HG03139 (cell line): ENCODE measurements around the gene ELF4.

Source experiments
- ATAC-seq: cut with Tn5 transposase; IDR thresholded peaks from one replicate; pipeline ENCODE4 v1.9.1; 2021; ENCODE audit not compliant: unreplicated experiment

ELF4 gene

GRCh38 chrX:130053236-130053635 lies 57.1 kb downstream of the ELF4 start:
- ATAC-seq: no peak

DNA sequence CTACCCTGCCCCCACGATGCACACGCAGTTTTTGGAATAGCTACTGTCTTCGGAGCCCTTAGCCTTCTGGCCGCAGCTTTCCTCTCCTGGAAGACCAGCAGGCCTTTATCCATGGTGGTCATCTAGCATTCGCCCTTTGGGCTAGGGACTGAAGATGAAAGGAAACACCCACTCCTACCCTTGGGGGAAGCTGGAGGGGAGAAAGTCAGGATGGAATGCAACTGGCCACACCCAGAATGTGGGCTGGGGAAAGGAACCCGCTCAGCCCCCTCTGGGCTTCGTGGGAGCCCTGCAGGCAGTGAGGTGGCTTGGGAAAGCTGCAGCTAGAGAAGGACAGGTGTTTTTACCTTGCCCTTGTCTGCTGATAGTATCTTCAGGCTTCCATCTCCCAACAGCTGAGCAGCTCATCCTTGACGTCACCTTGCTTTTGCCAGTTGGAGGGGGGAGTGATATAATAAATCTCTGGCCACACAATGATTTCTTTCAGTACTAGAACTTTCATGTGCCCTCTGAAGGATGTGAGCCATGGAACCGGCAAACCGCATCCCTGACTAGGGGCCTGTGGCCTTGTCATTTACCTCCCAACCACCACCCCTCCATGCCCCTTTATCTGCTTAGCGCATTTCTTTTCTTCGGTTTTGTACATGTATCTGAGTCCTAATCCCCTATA lies 59.0 kb downstream of the ELF4 start:
- ATAC-seq: no peak

GRCh38 chrX:130049821-130050220 lies 60.5 kb downstream of the ELF4 start:
- no peak for ATAC-seq

DNA sequence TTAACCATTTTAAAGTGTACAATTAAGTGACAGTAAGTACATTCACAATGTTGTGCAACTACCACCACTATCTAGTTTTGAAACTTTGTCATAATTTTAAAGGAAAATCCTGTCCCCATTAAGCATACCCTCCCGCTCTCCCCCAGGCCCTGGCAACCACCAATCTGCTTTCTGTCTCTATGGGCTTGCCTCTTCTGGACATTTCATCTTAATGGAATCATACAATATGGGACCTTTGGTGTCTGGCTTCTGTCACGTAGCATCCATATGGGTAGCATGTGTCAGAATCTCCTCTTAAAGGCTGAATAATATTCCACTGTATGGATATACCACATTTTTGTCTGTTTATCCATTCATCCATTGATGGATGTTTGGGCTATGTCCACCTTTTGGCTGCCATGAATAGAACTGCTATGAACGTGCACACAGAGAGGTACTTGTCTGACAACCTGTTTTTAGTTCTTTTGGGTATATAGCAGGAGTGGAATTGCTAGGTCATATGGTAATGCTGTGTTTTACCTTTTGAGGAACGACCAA lies 61.5 kb downstream of the ELF4 start:
- ATAC-seq: no peak

DNA sequence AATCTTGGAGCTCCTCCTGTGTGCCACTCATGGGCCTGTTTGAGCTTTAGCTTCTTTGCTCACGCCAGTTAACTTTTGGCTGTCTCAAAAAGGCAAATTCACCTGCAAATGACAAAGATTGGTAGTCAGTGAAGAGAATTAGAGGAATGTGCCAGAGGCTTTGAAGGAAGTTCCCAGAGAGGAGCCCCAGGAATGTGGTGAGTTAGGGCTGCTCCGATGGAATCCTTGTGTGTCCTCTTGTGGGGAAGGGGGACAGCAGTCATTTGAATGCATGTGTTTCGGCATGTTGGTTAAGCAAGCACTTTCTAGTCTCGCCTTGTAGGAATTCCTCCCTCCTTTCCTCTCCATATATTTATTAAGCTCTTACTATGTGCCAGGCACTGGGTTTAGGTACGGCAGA lies 62.9 kb downstream of the ELF4 start:
- no peak for ATAC-seq

DNA sequence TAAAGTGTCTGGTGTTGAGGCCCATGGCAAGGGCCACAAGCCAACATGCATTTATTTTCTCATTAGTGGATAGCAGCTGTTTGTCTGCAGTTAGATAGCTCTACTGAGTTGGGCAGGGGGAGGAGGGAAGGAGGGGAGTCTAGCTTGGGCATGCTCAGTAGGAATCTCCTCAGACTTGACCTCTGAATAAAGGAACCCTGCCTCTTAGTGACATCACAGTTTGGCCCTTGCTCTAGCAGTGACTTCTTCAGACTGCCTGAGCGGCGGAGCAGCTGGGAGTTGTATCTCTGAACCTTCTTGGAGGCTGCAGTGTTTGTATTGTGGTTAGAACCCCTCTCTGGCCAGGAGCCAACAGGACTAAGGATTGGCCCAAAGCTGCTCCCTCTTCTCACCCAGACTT lies 70.5 kb downstream of the ELF4 start:
- ATAC-seq: no peak

GRCh38 chrX:130034178-130034577 lies 76.1 kb downstream of the ELF4 start:
- no peak for ATAC-seq

DNA sequence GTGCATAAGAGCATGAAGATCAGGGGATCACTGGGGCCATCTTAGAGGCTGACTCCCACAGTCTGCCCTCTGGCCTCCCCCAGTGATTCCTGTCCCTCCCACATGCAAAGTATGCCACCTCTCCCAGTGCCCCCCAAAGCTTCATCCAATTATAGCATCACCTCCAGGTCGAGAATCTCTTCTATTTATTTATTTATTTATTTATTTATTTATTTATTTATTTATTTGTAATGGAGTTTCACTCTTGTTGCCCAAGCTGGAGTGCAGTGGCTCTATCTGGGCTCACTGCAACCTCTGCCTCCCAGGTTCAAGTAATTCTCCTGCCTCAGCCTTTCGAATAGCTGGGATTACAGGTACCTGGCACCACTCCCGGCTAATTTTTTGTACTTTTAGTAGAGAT lies 77.7 kb downstream of the ELF4 start:
- ATAC-seq: no peak

DNA sequence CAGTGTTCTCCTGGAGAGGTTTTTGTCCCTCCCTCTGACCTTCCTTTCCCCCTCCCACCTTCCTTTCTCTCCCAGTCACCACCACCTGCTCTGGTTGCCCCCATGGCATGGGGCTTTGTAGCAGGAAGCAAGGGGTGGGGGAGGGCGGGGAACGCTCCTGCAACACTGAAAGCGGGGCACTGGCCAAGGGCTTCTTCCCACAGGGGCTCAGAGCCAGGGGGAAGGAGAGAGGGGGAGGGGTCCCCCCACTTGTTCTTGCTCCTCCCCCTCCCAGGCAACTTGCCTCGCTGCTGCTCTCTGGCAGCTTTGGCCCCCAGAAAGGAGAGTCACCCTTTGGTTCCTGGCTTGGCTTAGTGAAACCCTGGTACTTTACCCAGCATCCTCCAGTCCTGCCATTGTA lies 79.5 kb downstream of the ELF4 start:
- no peak for ATAC-seq

DNA sequence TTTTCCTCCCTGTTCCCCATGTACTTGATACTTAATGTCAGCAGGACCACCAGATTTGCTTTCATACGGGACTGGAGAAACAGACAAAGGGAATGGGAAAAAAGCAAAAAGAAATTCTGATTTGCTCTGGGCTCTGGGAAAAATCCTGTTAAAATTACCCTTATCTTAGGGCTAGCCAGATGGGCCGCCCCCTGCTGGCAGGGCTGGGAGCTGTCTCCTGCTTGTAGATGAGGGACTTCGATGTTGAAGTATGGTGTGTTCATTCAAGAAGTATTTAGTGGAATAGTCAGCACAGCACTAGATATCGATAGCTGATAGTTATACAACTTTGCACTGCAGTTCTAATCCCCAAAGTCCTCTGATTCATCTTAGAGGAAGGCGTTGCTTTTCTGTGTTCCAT lies 82.1 kb downstream of the ELF4 start:
- ATAC-seq: no peak

DNA sequence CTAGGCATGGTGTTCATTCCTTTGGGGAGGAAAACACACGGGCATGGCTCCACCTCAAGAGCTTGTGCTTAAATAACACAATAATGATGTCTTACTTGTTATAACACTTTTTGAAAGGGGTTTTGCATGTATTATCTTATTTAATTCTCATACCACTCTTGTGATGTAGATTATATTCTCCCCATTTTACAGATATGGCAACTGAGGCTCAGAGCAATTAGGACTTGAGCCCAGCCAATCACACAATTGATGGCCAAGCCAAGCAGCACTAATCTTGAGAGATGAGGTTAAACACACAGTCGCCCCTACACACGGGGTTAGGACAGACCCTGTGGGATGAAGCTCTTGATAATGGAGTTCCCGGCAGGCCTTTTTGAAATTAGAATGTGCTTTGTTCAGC lies 82.7 kb downstream of the ELF4 start:
- no peak for ATAC-seq

GRCh38 chrX:130025256-130025655 lies 85.0 kb downstream of the ELF4 start:
- no peak for ATAC-seq

- peak; percentile 99 for ATAC-seq
These were observed 86.2 kb downstream of the ELF4 start for GRCh38 chrX:130024127-130024526.

- ATAC-seq: no peak
These were observed 89.5 kb downstream of the ELF4 start for GRCh38 chrX:130020661-130021324.

DNA sequence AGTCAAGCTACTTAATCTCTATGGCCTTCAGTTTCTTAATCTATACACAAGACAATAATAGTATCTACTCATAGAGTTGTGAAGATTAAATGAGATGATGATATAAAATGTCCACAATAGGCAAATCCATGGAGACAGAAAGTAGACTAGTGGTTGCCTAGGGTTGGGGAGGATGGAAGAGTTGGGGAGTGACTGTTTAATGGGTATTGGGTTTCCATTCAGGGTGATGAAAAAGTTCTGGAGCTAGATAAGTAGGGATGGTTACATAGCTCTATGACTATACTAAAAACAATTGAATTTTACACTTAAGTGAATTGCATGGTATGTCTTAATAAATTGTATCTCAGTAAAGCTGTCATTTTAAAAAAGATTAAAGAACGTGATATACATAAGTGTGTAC lies 92.2 kb downstream of the ELF4 start:
- no peak for ATAC-seq

GRCh38 chrX:130015181-130015580 lies 95.1 kb downstream of the ELF4 start:
- no peak for ATAC-seq
